NCI-H1417 treated with DMSO at 0.1 percent for 48 hours (cell line): ENCODE measurements around the gene BTNL3.
"Not testable (repeated sequence)": the region's sequence is repeated elsewhere in the genome, so short reads cannot be mapped to it uniquely, and the experiment has no call there.

Experiments
- DNase-seq: peaks from one replicate; lab custom pipeline; 2025; lab: John Stamatoyannopoulos, UW

Gene BTNL3, protein sequence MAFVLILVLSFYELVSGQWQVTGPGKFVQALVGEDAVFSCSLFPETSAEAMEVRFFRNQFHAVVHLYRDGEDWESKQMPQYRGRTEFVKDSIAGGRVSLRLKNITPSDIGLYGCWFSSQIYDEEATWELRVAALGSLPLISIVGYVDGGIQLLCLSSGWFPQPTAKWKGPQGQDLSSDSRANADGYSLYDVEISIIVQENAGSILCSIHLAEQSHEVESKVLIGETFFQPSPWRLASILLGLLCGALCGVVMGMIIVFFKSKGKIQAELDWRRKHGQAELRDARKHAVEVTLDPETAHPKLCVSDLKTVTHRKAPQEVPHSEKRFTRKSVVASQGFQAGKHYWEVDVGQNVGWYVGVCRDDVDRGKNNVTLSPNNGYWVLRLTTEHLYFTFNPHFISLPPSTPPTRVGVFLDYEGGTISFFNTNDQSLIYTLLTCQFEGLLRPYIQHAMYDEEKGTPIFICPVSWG

GRCh38 chr5:180988592-180988991 is at the start of gene BTNL3:
BTNL3 (plus strand) TSS chr5:180988846; CDS start chr5:180989029, 183 bp downstream.
- no peak for DNase-seq

DNA sequence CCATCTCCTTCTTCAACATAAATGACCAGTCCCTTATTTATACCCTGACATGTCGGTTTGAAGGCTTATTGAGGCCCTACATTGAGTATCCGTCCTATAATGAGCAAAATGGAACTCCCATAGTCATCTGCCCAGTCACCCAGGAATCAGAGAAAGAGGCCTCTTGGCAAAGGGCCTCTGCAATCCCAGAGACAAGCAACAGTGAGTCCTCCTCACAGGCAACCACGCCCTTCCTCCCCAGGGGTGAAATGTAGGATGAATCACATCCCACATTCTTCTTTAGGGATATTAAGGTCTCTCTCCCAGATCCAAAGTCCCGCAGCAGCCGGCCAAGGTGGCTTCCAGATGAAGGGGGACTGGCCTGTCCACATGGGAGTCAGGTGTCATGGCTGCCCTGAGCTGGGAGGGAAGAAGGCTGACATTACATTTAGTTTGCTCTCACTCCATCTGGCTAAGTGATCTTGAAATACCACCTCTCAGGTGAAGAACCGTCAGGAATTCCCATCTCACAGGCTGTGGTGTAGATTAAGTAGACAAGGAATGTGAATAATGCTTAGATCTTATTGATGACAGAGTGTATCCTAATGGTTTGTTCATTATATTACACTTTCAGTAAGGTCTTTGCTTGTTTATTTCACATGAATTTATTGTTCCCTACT is 38.2 kb upstream of the BTNL3 start:
- no peak for DNase-seq

DNA sequence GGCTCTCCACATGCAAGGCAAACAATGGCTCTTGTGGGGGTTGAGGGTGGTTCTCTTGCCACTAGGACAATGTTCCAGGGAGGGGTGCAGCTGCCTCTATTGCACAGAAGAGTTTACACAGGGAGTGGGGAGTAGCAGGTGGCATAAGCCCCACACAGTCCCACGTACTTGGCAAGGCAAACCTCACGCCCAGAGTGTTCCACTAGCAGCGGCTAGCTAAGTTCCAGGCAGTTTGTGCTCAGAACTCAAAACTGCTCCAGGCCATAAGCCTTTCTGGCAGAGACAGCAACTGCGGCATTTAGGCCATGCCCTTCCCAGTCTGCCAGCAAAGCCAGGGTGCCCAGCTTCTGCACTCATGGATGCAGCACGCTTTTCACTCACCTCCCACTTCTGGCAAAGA is 29.0 kb upstream of the BTNL3 start:
- DNase-seq = no peak

GRCh38 chr5:180960209-180960608 is 28.4 kb upstream of the BTNL3 start:
- DNase-seq = no peak

- no peak for DNase-seq
These were observed 19.2 kb upstream of the BTNL3 start for GRCh38 chr5:180969406-180969805.

DNA sequence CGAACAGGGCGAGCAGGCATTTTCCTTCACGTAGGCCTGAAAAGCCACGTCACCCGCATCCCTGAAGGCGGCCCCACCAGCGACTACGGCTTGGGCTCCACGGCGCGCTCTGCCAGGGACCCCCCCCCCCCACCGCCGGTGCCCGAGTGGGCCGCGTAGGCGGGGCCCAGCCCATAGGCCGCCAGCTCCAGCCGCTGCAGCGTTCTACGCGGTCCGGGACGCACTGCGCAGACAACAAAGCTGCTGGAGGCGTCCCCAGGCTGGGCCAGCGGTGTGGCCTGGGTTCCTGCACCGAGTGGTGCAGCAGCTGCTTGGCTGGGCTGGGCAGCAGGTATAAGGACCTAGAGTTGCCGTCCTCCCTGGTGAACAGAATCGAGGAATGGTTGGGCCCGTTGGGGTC is 18.3 kb upstream of the BTNL3 start:
- DNase-seq = no peak

- no peak for DNase-seq
These were observed 17.8 kb upstream of the BTNL3 start for GRCh38 chr5:180970875-180971274.

- no peak for DNase-seq
These were observed 13.9 kb upstream of the BTNL3 start for GRCh38 chr5:180974612-180975315.

- no peak for DNase-seq
These were observed 13.3 kb upstream of the BTNL3 start for GRCh38 chr5:180975338-180975737.

GRCh38 chr5:180976518-180976917 is 12.1 kb upstream of the BTNL3 start:
- DNase-seq = no peak

GRCh38 chr5:180977852-180978251 is 10.8 kb upstream of the BTNL3 start:
- DNase-seq = no peak

- DNase-seq = no peak
These were observed 6.5 kb upstream of the BTNL3 start for GRCh38 chr5:180982008-180982741.

- DNase-seq = no peak
These were observed 630 bp upstream of the BTNL3 start for GRCh38 chr5:180988016-180988415.

- no peak for DNase-seq
These were observed 1.6 kb downstream of the BTNL3 start for GRCh38 chr5:180990086-180990881.

GRCh38 chr5:180990882-180991242 is 2.2 kb downstream of the BTNL3 start:
- no peak for DNase-seq

- DNase-seq = no peak
These were observed 13.3 kb downstream of the BTNL3 start for GRCh38 chr5:181001947-181002346.

GRCh38 chr5:181005791-181006190 is 17.1 kb downstream of the BTNL3 start:
- no peak for DNase-seq

DNA sequence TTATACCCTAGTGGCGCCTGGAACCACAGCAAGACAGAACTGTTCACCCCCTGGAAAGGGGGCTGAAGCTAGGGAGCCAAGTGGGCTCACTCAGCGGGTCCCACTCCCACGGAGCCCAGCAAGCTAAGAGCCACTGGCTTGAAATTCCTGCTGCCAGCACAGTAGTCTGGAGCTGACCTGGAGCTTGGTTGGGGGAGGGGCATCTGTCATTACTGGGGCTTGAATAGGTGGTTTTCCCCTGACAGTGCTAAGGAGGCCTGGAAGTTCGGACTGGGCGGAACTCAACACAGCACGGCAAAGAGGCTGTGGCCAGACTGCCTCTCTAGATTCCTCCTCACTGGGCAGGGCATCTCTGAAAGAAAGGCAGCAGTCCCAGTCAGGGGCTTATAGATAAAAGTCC is 19.5 kb downstream of the BTNL3 start:
- DNase-seq = no peak

DNA sequence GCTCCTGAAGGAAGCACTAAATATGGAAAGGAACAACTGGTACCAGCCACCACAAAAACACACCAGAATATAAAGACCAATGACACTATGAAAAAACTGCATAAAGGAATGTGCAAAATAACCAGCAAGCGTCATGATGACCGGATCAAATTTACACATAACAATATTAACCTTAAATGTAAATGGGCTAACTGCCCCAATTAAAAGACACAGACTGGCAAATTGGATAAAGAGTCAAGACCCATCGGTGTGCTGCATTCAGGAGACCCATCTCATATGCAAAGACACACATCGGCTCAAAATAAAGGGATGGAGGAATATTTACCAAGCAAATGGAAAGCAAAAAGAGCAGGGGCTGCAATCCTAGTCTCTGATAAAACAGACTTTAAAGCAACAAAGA is 21.4 kb downstream of the BTNL3 start:
- DNase-seq = not testable (repeated sequence)

DNA sequence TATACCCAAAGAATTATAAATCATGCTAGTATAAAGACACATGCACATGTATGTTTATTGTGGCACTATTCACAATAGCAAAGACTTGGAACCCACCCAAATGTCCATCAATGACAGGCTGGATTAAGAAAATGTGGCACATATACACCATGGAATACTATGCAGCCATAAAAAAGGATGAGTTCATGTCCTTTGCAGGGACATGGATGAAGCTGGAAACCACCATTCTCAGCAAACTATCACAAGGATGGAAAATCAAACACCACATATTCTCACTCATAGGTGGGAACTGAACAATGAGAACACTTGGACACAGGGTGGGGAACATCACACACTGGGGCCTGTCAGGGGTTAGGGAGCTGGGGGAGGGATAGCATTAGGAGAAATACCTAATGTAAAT is 26.0 kb downstream of the BTNL3 start:
- DNase-seq = not testable (repeated sequence)

- DNase-seq = not testable (repeated sequence)
These were observed 28.8 kb downstream of the BTNL3 start for GRCh38 chr5:181017448-181017847.
